Thyroid gland (tissue), 4 donors: ENCODE measurements around the gene ANKRD31.

Source experiments
- POLR2A ChIP-seq, 2 donors: fragments of 450-650 bp; IDR thresholded peaks; one replicate each; pipeline ENCODE4 v1.6.1; 2017; ENCODE audit warnings: antibody characterized with exemption in 2 of 2, mild to moderate bottlenecking in 2 of 2, moderate library complexity in 1 of 2
- TF ChIP-seq, protein P1 (sequence below), 6 experiments: fragments of 200-600 bp in 3 of 6; fragments of 450-650 bp in 3 of 6; sonication (generic) in 3 of 6; IDR thresholded peaks; one replicate each; pipeline ENCODE4 v1.5.1; 2016 to 2019; ENCODE audit warnings: antibody characterized with exemption in 6 of 6, mild to moderate bottlenecking in 2 of 6, inconsistent platforms in 1 of 6, moderate library complexity in 1 of 6

DNA sequence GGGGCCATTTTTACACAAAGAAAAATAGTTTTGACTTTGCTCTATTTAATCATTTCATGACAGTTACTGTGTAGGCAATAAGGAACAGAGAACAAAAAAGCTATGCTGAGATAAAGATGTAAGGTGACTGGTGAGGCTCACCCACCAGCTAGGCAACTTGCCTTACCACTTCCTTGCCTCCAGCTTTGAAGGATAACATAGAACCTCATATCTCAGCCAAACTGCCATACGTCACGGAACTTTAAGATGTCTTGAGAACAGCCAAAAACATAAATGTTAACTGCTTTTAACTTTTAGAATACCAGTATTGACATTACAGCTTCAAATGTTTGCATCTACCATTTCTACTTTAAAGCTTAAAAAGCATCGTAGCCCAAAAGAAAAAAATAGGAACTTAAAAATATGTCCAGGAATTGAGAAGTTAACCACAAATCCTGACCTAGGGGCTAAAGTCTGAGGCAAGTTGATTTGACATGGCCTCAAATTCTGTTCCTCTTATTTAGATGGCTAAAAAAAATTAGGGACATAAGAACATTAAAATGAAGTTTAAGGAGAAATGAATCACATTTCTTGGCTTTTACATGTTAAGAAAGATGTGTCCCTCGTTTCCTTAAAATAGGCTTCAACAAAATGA is 176.6 kb downstream of the ANKRD31 start:
- TF ChIP-seq, protein P1, sequence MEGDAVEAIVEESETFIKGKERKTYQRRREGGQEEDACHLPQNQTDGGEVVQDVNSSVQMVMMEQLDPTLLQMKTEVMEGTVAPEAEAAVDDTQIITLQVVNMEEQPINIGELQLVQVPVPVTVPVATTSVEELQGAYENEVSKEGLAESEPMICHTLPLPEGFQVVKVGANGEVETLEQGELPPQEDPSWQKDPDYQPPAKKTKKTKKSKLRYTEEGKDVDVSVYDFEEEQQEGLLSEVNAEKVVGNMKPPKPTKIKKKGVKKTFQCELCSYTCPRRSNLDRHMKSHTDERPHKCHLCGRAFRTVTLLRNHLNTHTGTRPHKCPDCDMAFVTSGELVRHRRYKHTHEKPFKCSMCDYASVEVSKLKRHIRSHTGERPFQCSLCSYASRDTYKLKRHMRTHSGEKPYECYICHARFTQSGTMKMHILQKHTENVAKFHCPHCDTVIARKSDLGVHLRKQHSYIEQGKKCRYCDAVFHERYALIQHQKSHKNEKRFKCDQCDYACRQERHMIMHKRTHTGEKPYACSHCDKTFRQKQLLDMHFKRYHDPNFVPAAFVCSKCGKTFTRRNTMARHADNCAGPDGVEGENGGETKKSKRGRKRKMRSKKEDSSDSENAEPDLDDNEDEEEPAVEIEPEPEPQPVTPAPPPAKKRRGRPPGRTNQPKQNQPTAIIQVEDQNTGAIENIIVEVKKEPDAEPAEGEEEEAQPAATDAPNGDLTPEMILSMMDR (IDR thresholded peaks at IDR 0.05): no peak
- no peak for TF ChIP-seq POLR2A (IDR thresholded peaks at IDR 0.05)
